Aorta (tissue), 5 donors: ENCODE results near the gene PTPRD. TPM values are rescaled to one million over a fixed set of nuclear protein-coding genes. Genes with fewer than 3 reads are reported as not detected.

Experiments
- ATAC-seq: fragments of 200-7000 bp; cut with Tn5 transposase; one replicate; pipeline ENCODE4 v1.9.1; 2022; ENCODE audit warnings: moderate library complexity; ENCODE audit not compliant: low FRiP score
- DNase-seq, 2 donors: peaks; one replicate each; pipeline ENCODE4 v3.0.0-alpha.2; 2020
- H3K27ac ChIP-seq, 2 donors: one replicate each; pipeline ENCODE4 v1.5.1; 2013; ENCODE audit warnings: low read length in 2 of 2, mild to moderate bottlenecking in 2 of 2, moderate library complexity in 2 of 2, control low read depth in 1 of 2, inconsistent platforms in 1 of 2, low read depth in 1 of 2
- H3K27me3 ChIP-seq, 2 donors: one replicate each; pipeline ENCODE4 v1.6.1; 2013; ENCODE audit warnings: control low read depth in 1 of 2, low read length in 1 of 2, mild to moderate bottlenecking in 1 of 2, moderate library complexity in 1 of 2; ENCODE audit not compliant: insufficient read depth in 2 of 2, control insufficient read depth in 1 of 2
- H3K36me3 ChIP-seq, 2 donors: one replicate each; pipeline ENCODE4 v1.6.1; 2013; ENCODE audit warnings: control low read depth in 1 of 2, low read length in 1 of 2, mild to moderate bottlenecking in 1 of 2; ENCODE audit not compliant: insufficient read depth in 2 of 2, control insufficient read depth in 1 of 2
- H3K4me1 ChIP-seq, 2 donors: one replicate each; pipeline ENCODE4 v1.6.1; 2013; ENCODE audit warnings: low read length in 2 of 2, control low read depth in 1 of 2, mild to moderate bottlenecking in 1 of 2, moderate library complexity in 1 of 2; ENCODE audit not compliant: insufficient read depth in 2 of 2, control insufficient read depth in 1 of 2
- H3K4me3 ChIP-seq, 2 donors: one replicate each; pipeline ENCODE4 v1.5.1; 2013; ENCODE audit warnings: low read length in 2 of 2, control low read depth in 1 of 2, mild to moderate bottlenecking in 1 of 2
- H3K9me3 ChIP-seq: one replicate; pipeline ENCODE4 v1.6.1; 2013; ENCODE audit warnings: mild to moderate bottlenecking, low read length; ENCODE audit not compliant: control insufficient read depth
- WGBS, 2 donors: extraction: QIAGEN DNeasy Blood & Tissue Kit; methylation state at CpG; one replicate each; pipeline ENCODE4 v1.1.7; 2013; 5-methylcytosine and 5-hydroxymethylcytosine counted together
- intact Hi-C, 2 donors: fragments of 100-400 bp; cut with DNase I; formaldehyde crosslinking; loops; one replicate each; pipeline versions ENCODE4 v1.14.2 to v1.15.0; 2022
- polyA plus RNA-seq, 2 donors: library from polyadenylated mRNA; stranded (reverse); fragments of 200-250 nt; gene quantifications; one replicate each; pipeline ENCODE4 v1.2.3, GENCODE V29; 2013
- total RNA-seq, 2 donors: library from RNA; stranded (reverse); fragmentation: NEBNext Ultra II Directional; extraction: Animal tissue kit (Norgen Biotek cat#: 25700); gene quantifications; one replicate each; pipeline ENCODE4 v1.2.1, GENCODE V29; 2021
- donor health status: healthy with polysubstance abuse.
- donor health status: Bipolar disorder and iron deficiency.
- donor health status: DM: no; HTN: no; CAD: no.
- donor health status: DM: no; HTN: no; CAD: no.
- donor health status: DM: yes; HTN: yes; CAD: no.

PTPRD gene
- total and polyA plus RNA-seq, 4 donors, result 1.5 to 92.0 (median 29.4) TPM

GRCh38 chr9:8408575-8409190 is 2204.1 kb downstream of the PTPRD start:
- 76% methylated on average over 9 of the region's 9 CpGs for WGBS, 2 donors
- H3K4me1 ChIP-seq, result no peaks in the 10 kb centered on the region
- H3K27ac ChIP-seq, result no peak overlapping the region
- intact Hi-C loops, result no loop called here
- no peaks in the 10 kb centered on the region for H3K9me3 ChIP-seq
- ATAC-seq (no peak), DNase-seq (no peak)
- H3K36me3 ChIP-seq, result no peaks in the 10 kb centered on the region
- no peaks in the 10 kb centered on the region for H3K27me3 ChIP-seq
- H3K4me3 ChIP-seq, result no peak overlapping the region

- intact Hi-C loops, result no loop called here
- no peak overlapping the region for H3K4me3 ChIP-seq
- DNase-seq (no peak), ATAC-seq (no peak)
- no peaks in the 10 kb centered on the region for H3K27me3 ChIP-seq
- no peaks in the 10 kb centered on the region for H3K36me3 ChIP-seq
- no peaks in the 10 kb centered on the region for H3K4me1 ChIP-seq
- WGBS, 2 donors, result 27 to 32% methylated on average over 6 of the region's 6 CpGs
- H3K27ac ChIP-seq, result no peak overlapping the region
- no peaks in the 10 kb centered on the region for H3K9me3 ChIP-seq
Measured at GRCh38 chr9:8401961-8402705, 2210.7 kb downstream of the PTPRD start.

- Histone ChIP-seq H3K36me3 (no peaks in the 10 kb centered on the region), H3K27me3 (no peaks in the 10 kb centered on the region), H3K4me1 (no peaks in the 10 kb centered on the region), H3K27ac (no peak overlapping the region), H3K4me3 (no peak overlapping the region), H3K9me3 (no peaks in the 10 kb centered on the region)
- no peak for ATAC-seq
- intact Hi-C loops, result no loop called here
- DNase-seq, result no peak
- 68 to 72% methylated on average over 1 of the region's 1 CpG for WGBS, 2 donors
Measured at GRCh38 chr9:8400378-8400777, 2212.4 kb downstream of the PTPRD start.

GRCh38 chr9:8395022-8395421 is 2217.8 kb downstream of the PTPRD start:
- Histone ChIP-seq H3K27ac (no peak overlapping the region), H3K27me3 (no peaks in the 10 kb centered on the region), H3K36me3 (no peaks in the 10 kb centered on the region), H3K4me1 (no peaks in the 10 kb centered on the region), H3K9me3 (no peaks in the 10 kb centered on the region), H3K4me3 (no peak overlapping the region)
- DNase-seq (no peak), ATAC-seq (no peak)
- 85 to 92% methylated on average over 4 of the region's 4 CpGs for WGBS, 2 donors
- intact Hi-C loops, result no loop called here

GRCh38 chr9:8394341-8394740 is 2218.5 kb downstream of the PTPRD start:
- DNase-seq, result no peak
- intact Hi-C loops, result no loop called here
- Histone ChIP-seq H3K27ac (no peak overlapping the region), H3K4me3 (no peak overlapping the region), H3K9me3 (no peaks in the 10 kb centered on the region), H3K4me1 (no peaks in the 10 kb centered on the region), H3K27me3 (no peaks in the 10 kb centered on the region), H3K36me3 (no peaks in the 10 kb centered on the region)
- WGBS, 2 donors, result 78 to 84% methylated on average over 1 of the region's 1 CpG
- ATAC-seq, result no peak

- intact Hi-C loops, result no loop called here
- DNase-seq (no peak), ATAC-seq (no peak)
- no peaks in the 10 kb centered on the region for H3K9me3 ChIP-seq
- H3K36me3 ChIP-seq, result no peaks in the 10 kb centered on the region
- no peak overlapping the region for H3K4me3 ChIP-seq
- H3K27ac ChIP-seq, result no peak overlapping the region
- no peaks in the 10 kb centered on the region for H3K4me1 ChIP-seq
- no peaks in the 10 kb centered on the region for H3K27me3 ChIP-seq
Measured at GRCh38 chr9:8392866-8393265, 2219.9 kb downstream of the PTPRD start.

GRCh38 chr9:8391566-8391965 is 2221.2 kb downstream of the PTPRD start:
- DNase-seq (no peak), ATAC-seq (no peak)
- Histone ChIP-seq H3K4me1 (no peaks in the 10 kb centered on the region), H3K27me3 (no peaks in the 10 kb centered on the region), H3K27ac (no peak overlapping the region), H3K36me3 (no peaks in the 10 kb centered on the region), H3K4me3 (no peak overlapping the region), H3K9me3 (no peaks in the 10 kb centered on the region)
- intact Hi-C loops, result no loop called here

- intact Hi-C loops, result no loop called here
- WGBS, 2 donors, result 93 to 95% methylated on average over 4 of the region's 4 CpGs
- H3K4me1 ChIP-seq, result no peaks in the 10 kb centered on the region
- H3K27me3 ChIP-seq, result no peaks in the 10 kb centered on the region
- no peak overlapping the region for H3K27ac ChIP-seq
- DNase-seq (no peak), ATAC-seq (no peak)
- no peaks in the 10 kb centered on the region for H3K36me3 ChIP-seq
- no peak overlapping the region for H3K4me3 ChIP-seq
- no peaks in the 10 kb centered on the region for H3K9me3 ChIP-seq
Measured at GRCh38 chr9:8391132-8391531, 2221.7 kb downstream of the PTPRD start.

GRCh38 chr9:8390571-8390970 is 2222.2 kb downstream of the PTPRD start:
- Histone ChIP-seq H3K9me3 (no peaks in the 10 kb centered on the region), H3K27me3 (no peaks in the 10 kb centered on the region), H3K36me3 (no peaks in the 10 kb centered on the region), H3K27ac (no peak overlapping the region), H3K4me3 (no peak overlapping the region), H3K4me1 (no peaks in the 10 kb centered on the region)
- intact Hi-C loops, result no loop called here
- no peak for ATAC-seq
- no peak for DNase-seq
